Measurements from ENCODE around the gene C16orf96. TPM values are rescaled to one million over a fixed set of nuclear protein-coding genes. Genes with fewer than 3 reads are reported as not detected.
A peak's percentile ranks its signal among the peaks of the same experiment; 100 is the strongest.

The C16orf96 gene
- total RNA-seq, 1 donor from 2014 or later, result 0.12 TPM

GRCh38 chr16:4525069-4525468 lies 31.1 kb upstream of the C16orf96 start:
- Mint-ChIP-seq H3K4me1 (ENCODE audit: low read depth) (peaks cover 29% of the 10 kb centered on the region), H3K36me3 (ENCODE audit: low read depth) (peaks cover 2% of the 10 kb centered on the region), H3K27ac (ENCODE audit: unreplicated experiment) (no peak overlapping the region), H3K4me3 (ENCODE audit: unreplicated experiment) (no peak overlapping the region), H3K27me3 (ENCODE audit: low read depth) (no peaks in the 10 kb centered on the region), H3K9me3 (ENCODE audit: low read depth) (no peaks in the 10 kb centered on the region)
- no peak for DNase-seq (ENCODE audit: low spot score)
- no peak for TF ChIP-seq CTCF (IDR thresholded peaks at IDR 0.05)

GRCh38 chr16:4525634-4526277 lies 30.4 kb upstream of the C16orf96 start:
- H3K4me3 Mint-ChIP-seq (ENCODE audit: unreplicated experiment), result no peak overlapping the region
- DNase-seq (ENCODE audit: low spot score), result no peak
- TF ChIP-seq CTCF (IDR thresholded peaks at IDR 0.05), result no peak
- no peak overlapping the region for H3K27ac Mint-ChIP-seq (ENCODE audit: unreplicated experiment)
- no peaks in the 10 kb centered on the region for H3K9me3 Mint-ChIP-seq (ENCODE audit: low read depth)
- no peaks in the 10 kb centered on the region for H3K27me3 Mint-ChIP-seq (ENCODE audit: low read depth)
- peaks cover 31% of the 10 kb centered on the region for H3K4me1 Mint-ChIP-seq (ENCODE audit: low read depth)
- H3K36me3 Mint-ChIP-seq (ENCODE audit: low read depth), result peaks cover 2% of the 10 kb centered on the region

DNA sequence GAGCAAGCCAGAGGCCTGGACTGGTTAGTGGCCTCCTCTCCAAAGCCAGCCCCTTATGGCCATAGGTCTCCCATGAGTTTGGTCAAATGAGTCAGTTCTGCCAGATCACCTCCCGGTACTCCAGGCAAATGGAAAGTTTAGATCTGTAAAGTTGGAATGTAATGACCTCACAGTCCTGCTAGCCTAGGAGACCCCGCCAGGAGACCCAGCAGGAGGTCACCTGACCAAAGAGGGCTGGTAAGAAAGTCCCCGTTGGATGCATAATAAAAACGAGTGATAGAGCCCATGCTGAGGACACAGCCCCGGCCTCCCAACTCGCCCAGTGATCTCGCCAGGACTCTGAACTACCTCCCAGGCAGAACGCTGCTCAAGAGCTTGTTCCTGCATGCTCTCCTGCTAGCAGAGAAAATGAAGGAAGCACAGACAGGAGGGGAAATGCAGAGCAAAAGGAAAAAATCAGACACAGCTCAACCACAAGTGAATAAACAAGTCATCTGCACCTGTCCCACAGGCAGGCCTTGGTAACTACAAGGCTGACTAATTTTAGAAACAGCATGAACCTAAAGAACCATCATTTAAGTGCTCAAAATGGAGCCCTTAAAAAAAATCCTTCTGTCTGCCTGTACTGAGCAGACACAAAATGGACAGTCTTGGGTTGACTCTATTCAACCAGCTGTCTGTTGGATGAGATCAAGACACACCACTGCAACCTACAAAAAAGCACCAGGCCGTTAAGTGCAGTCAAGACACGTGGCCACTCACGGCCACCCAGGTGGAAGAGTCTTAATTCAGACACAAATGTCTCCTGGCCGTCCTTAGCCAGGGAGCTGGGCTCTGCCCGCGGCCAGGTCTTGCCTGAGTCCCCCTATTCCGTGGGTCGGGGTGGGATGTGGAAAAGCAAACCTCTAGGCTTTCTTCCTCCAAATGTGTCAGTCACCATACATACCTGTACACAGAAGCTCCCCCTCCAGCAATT lies 26.8 kb upstream of the C16orf96 start:
- Mint-ChIP-seq H3K4me3 (ENCODE audit: unreplicated experiment) (no peak overlapping the region), H3K9me3 (ENCODE audit: low read depth) (no peaks in the 10 kb centered on the region), H3K4me1 (ENCODE audit: low read depth) (peaks cover 15% of the 10 kb centered on the region), H3K27ac (ENCODE audit: unreplicated experiment) (peak overlapping the region; percentile 23), H3K36me3 (ENCODE audit: low read depth) (peaks cover 11% of the 10 kb centered on the region), H3K27me3 (ENCODE audit: low read depth) (no peaks in the 10 kb centered on the region)
- no peak for TF ChIP-seq CTCF (IDR thresholded peaks at IDR 0.05)
- no peak for DNase-seq (ENCODE audit: low spot score)

- no peak overlapping the region for H3K27ac Mint-ChIP-seq (ENCODE audit: unreplicated experiment)
- DNase-seq (ENCODE audit: low spot score), result no peak
Measured at GRCh38 chr16:4531811-4532210, 24.3 kb upstream of the C16orf96 start.

More at GRCh38 chr16:4531811-4532210, 24.3 kb upstream of the C16orf96 start:
- H3K9me3 Mint-ChIP-seq (ENCODE audit: low read depth), result no peaks in the 10 kb centered on the region
- H3K4me3 Mint-ChIP-seq (ENCODE audit: unreplicated experiment), result no peak overlapping the region
- H3K4me1 Mint-ChIP-seq (ENCODE audit: low read depth), result peaks cover 28% of the 10 kb centered on the region
- TF ChIP-seq CTCF (IDR thresholded peaks at IDR 0.05), result no peak
- H3K36me3 Mint-ChIP-seq (ENCODE audit: low read depth), result peaks cover 9% of the 10 kb centered on the region
- H3K27me3 Mint-ChIP-seq (ENCODE audit: low read depth), result no peaks in the 10 kb centered on the region

Measured in chondrocyte (in vitro differentiated cells).